GM13976 (cell line): Measurements from ENCODE around the gene VWA5B1.

Experiments
- DNase-seq: peaks from one replicate; pipeline ENCODE4 v3.0.0; 2012; ENCODE audit warnings: low spot score
- in situ Hi-C: fragments of 300-500 bp; cut with MboI; formaldehyde crosslinking; loops from one replicate; pipeline ENCODE4 v1.12.0; 2022; ENCODE audit warnings: low sequenced_read_pairs, mixed read lengths, inconsistent platforms; ENCODE audit not compliant: unreplicated experiment
- TF ChIP-seq, protein P1 (sequence below): IDR thresholded peaks from 2 replicates; pipeline ENCODE4 v1.5.1; 2012; ENCODE audit warnings: borderline replicate concordance, mild to moderate bottlenecking; ENCODE audit not compliant: insufficient read depth; ENCODE audit errors: extremely low read depth, missing control alignments, control extremely low read depth

The VWA5B1 gene

DNA sequence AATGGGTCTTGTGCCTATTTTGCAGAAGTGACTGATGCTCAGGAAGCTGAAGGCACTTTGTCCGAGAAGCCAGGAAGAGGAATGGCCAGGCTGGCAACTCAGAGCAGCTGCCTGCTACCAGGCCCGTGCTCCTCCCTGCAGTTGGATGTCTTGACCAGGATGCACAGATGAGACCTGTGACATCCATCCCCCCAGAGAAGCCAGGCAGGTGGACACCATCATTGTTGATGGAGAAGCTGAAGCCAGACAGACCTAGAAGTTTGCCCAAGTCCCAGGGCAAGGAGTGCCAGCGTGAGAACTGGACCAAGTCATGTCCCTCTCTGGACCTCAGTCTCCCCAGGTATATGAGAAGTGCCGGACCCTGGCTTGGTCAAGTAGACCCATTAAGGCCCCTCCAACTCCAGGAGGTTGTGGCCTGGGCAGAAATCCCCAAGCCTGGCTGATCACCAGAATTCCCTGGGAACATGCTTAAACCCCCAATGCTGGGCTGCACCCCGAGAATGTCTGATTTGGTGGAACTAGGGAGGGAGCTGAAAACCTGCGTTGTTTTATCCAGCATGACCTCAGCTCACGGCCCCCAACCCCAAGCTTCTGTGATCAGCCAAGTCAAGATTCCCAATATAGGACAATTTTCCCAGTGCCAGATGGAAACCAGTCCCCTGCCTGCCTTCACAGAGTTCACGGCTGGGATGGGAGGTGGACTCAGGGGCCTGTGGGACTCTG lies 112.9 kb downstream of the VWA5B1 start:
- DNase-seq: no peak
- TF ChIP-seq, protein P1, sequence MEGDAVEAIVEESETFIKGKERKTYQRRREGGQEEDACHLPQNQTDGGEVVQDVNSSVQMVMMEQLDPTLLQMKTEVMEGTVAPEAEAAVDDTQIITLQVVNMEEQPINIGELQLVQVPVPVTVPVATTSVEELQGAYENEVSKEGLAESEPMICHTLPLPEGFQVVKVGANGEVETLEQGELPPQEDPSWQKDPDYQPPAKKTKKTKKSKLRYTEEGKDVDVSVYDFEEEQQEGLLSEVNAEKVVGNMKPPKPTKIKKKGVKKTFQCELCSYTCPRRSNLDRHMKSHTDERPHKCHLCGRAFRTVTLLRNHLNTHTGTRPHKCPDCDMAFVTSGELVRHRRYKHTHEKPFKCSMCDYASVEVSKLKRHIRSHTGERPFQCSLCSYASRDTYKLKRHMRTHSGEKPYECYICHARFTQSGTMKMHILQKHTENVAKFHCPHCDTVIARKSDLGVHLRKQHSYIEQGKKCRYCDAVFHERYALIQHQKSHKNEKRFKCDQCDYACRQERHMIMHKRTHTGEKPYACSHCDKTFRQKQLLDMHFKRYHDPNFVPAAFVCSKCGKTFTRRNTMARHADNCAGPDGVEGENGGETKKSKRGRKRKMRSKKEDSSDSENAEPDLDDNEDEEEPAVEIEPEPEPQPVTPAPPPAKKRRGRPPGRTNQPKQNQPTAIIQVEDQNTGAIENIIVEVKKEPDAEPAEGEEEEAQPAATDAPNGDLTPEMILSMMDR: no peak
- in situ Hi-C loops: no loop called here

- in situ Hi-C loops: no loop called here
- no peak for DNase-seq
These were observed 113.8 kb downstream of the VWA5B1 start for GRCh38 chr1:20404466-20404865.

More at GRCh38 chr1:20404466-20404865, 113.8 kb downstream of the VWA5B1 start:
- TF ChIP-seq, protein P1: no peak
